GM21825 (cell line): ENCODE results near the gene SRCIN1.

Experiments used
- ATAC-seq: cut with Tn5 transposase; IDR thresholded peaks from one replicate; pipeline ENCODE4 v1.9.1; 2021; ENCODE audit warnings: mild to moderate bottlenecking, moderate library complexity; ENCODE audit not compliant: unreplicated experiment

SRCIN1 gene

GRCh38 chr17:38601539-38602351 lies 4.0 kb downstream of the SRCIN1 start:
- no peak for ATAC-seq

DNA sequence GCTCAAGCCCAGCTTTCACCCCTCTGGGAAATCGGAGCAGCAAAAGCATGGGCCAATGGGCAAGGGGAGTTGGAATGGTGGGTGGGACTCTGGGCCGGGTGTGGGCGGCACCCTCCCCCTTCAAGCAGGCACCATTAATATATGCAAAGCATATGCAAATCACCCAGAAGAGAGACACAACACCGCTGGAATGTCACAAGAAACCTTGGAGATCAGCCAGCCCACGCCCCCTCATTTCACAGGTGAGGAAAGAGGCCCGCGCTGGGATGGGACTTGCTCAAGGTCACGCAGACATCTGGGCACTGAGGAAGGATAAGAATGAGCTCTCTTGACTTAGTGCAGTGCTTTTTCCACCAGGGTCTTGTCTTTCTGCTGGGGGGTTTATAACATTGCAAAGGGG lies 4.8 kb downstream of the SRCIN1 start:
- ATAC-seq = no peak

DNA sequence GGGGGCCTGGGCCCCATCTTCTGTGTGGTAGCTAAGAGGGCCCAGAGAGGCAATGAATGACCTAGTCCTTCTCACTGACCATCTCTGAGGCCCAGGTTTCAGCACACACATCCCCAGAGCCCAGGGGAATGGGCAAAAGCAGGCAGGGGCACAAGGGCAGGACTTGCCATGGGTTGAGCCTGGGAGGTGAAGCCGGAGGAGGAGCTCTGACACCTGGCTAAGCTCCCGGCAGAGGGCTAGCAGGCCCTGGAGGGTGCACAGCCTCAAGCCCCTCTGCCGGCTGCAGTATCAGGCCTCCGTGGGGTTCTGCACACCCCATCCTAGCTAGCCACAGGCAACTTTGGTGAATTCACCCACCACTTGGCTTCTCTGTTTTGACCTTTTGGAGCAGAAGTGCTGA lies 5.3 kb downstream of the SRCIN1 start:
- ATAC-seq = no peak

GRCh38 chr17:38599398-38599856 lies 6.3 kb downstream of the SRCIN1 start:
- no peak for ATAC-seq

DNA sequence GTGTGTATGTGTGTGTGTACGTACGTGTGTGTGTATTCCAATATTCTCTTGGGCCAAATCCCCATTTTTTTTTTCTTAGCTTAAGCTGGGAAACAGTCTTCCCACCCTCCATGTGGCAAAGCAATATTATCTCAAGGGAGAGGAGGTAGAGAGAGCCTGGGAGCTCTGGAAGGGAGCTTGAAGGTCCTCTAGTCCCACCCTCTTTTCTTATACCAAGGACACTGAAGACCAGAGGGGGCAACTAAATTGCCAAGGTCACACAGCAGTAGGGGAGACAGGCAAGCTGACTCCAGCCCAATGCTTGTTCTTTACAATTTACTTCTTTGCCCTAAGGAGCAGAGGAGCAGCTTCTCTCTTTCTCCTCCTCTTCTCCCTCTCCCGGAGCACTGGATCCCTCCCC lies 6.8 kb downstream of the SRCIN1 start:
- no peak for ATAC-seq

DNA sequence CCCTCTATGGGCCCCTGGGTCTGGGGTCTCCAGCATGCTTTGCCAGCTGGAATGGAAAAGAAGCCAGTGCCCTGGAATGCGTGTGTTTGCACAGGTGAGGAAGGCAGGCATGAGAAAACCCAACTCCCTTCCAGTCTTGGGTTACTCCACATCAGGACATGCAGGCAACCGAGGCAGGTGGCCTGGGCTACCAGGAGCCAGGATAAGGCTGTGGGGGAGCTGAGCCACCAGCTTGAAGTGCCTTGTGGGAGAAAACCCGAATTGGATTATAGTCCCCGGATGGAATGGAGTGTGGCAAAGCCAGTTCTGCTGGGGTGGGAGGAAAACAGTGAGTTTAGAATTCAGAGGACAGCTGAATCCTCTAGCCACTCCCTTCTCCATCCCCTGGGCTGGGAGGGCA lies 7.2 kb downstream of the SRCIN1 start:
- ATAC-seq = no peak

DNA sequence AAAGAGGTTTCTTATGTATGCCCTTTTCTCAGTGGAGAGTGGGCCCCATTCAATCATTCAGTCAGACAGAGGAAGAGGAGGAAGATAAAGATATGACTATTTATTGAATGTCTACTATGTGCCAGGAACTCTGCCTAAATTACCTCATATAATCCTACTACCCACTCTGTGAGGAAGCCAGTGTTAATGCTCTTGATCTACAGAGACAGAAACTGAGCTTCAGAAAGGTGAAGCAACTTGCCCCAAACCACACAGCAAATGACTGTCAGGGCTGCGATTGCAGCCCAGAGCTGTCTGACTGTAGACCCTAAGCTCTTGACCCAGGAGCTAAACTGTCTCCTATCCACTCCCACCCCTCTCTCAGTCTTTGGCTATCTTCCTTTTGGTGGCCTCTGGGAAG lies 8.4 kb downstream of the SRCIN1 start:
- no peak for ATAC-seq

DNA sequence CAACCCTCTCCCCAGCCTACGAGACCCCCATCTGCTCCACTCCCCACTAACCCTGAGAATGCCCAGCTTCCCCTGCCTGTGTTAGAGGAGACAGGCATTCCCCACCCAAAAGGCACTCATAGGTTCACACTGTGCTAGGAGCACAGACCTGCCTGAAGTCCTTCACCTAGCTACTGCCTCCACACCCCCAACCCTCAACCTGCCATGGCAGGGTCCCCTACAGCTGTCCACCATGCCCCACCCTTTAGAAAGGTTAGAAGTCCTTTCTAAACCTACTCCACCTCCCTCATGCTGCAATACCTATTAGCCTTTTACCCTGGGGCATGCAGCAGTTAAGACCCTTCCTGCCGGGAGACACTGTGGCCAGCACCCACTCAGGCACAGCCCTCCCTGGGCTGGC lies 9.1 kb downstream of the SRCIN1 start:
- ATAC-seq = no peak

DNA sequence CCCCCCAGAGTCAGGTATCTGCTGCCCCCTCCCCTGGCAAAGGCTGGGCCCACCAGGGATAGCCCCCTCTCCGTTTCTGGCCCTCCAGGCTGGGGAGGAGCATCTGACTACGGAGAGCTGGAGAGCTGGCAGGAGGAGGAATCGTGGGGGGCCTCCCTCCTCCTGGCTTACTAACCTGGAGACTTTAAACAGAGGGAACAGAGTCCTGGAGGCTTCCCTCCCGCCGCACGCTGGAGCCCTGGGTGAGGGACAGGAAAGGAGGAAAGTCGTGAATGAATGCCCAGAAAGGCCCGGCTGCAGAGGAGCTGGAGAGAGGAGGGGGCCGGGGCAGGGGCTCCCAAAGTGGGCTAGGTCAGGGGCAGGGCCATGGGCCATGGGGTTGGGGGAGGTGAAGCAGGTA lies 9.9 kb downstream of the SRCIN1 start:
- no peak for ATAC-seq

DNA sequence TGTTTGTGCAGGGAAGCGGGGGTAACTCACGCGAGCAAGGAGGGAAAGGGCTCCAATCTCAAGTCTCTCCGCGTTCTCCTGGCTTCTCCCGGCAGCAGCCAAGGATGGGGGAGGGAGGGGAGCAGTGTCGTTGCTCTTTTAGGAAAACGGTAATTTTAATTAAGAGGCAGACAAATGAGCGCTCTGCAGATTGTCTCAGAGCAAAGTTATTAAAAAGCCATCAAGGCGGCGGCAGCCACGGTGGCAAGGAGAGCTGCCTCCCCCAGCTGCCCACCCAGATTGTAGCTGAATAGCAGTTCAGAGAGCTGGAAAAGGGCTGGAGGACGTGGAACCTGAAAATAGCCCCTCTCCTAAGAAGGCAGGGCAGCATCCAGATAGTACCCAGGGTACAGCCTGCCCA lies 11.6 kb downstream of the SRCIN1 start:
- ATAC-seq = no peak

DNA sequence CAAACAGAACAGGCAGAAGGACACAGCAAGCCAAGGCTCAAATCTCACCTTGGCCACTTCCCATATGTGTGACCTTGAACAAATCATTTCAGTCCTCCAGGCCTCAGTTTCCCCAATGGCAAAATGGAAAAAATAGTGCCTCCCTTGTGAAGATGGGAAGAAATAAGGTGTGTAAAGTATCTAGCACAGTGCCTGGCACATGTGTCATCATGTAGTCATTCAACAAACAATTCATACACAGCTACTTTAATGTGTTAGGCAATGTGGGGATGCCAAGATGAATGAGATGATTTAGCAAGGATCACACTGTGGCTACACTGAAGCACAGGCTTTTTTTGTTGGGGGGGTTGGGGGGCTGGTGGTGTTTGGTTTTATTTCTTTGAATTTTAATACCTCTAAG lies 13.3 kb downstream of the SRCIN1 start:
- no peak for ATAC-seq

GRCh38 chr17:38591759-38592241 lies 14.0 kb downstream of the SRCIN1 start:
- no peak for ATAC-seq

- no peak for ATAC-seq
Measured at GRCh38 chr17:38590988-38591758, 14.6 kb downstream of the SRCIN1 start.

GRCh38 chr17:38589462-38590114 lies 16.2 kb downstream of the SRCIN1 start:
- ATAC-seq = no peak

- ATAC-seq = no peak
Measured at GRCh38 chr17:38588788-38589174, 17.0 kb downstream of the SRCIN1 start.

GRCh38 chr17:38587947-38588787 lies 17.6 kb downstream of the SRCIN1 start:
- ATAC-seq = no peak

DNA sequence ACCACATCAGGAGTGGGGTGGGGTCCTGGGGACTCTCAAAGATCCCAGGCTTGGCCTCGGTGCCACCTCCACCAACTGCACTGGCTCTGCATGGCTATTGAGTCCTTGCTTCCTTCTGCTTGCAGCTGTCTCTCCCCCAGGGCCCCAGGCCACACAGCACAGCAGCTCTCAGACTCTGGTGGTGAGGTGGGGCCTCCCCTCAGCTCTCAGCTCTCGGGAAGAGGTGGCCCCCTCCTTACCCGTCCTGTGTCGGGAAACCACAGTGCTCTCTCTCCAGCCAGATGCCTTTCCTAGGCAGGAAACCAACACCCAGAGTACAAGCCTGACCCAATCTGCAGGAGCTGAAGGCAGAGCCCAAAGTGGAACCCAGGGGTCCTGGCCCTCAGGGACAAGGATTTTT lies 18.5 kb downstream of the SRCIN1 start:
- no peak for ATAC-seq

GRCh38 chr17:38586788-38587187 lies 19.0 kb downstream of the SRCIN1 start:
- ATAC-seq = no peak

- ATAC-seq = no peak
Measured at GRCh38 chr17:38585918-38586529, 19.7 kb downstream of the SRCIN1 start.
